ENCODE results near the gene PUS7.
"Not testable (repeated sequence)": the region's sequence is repeated elsewhere in the genome, so short reads cannot be mapped to it uniquely, and the experiment has no call there.

The PUS7 gene

GRCh38 chr7:105448181-105448580 lies 73.9 kb downstream of the PUS7 start:
- DNase-seq (ENCODE audit: low read depth in 2 of 2) = no peak

GRCh38 chr7:105444342-105444987 lies 77.6 kb downstream of the PUS7 start:
- DNase-seq (ENCODE audit: low read depth in 2 of 2) = no peak

- DNase-seq (ENCODE audit: low read depth in 2 of 2) = not testable (repeated sequence)
Observed at GRCh38 chr7:105442214-105442613, 79.9 kb downstream of the PUS7 start.

- DNase-seq (ENCODE audit: low read depth in 2 of 2) = peak; percentile 44 to 49
Observed at GRCh38 chr7:105439174-105439893, 82.7 kb downstream of the PUS7 start.

GRCh38 chr7:105438847-105439173 lies 83.3 kb downstream of the PUS7 start:
- DNase-seq (ENCODE audit: low read depth in 2 of 2) = no peak

GRCh38 chr7:105438254-105438653 lies 83.8 kb downstream of the PUS7 start:
- no peak for DNase-seq (ENCODE audit: low read depth in 2 of 2)

GRCh38 chr7:105437356-105437755 lies 84.7 kb downstream of the PUS7 start:
- DNase-seq (ENCODE audit: low read depth in 2 of 2) = not testable (repeated sequence)

- DNase-seq (ENCODE audit: low read depth in 2 of 2) = peak; percentile 76 to 79
Observed at GRCh38 chr7:105429746-105430612, 92.1 kb downstream of the PUS7 start.

- no peak for DNase-seq (ENCODE audit: low read depth in 2 of 2)
Observed at GRCh38 chr7:105426606-105427146, 95.4 kb downstream of the PUS7 start.

- DNase-seq (ENCODE audit: low read depth in 2 of 2) = no peak
Observed at GRCh38 chr7:105423987-105424386, 98.1 kb downstream of the PUS7 start.

GRCh38 chr7:105413887-105414437 lies 108.1 kb downstream of the PUS7 start:
- no peak for DNase-seq (ENCODE audit: low read depth in 2 of 2)

- DNase-seq (ENCODE audit: low read depth in 2 of 2) = not testable (repeated sequence)
Observed at GRCh38 chr7:105410774-105411173, 111.3 kb downstream of the PUS7 start.

GRCh38 chr7:105409775-105410174 lies 112.3 kb downstream of the PUS7 start:
- DNase-seq (ENCODE audit: low read depth in 2 of 2) = not testable (repeated sequence)

GRCh38 chr7:105408791-105409410 lies 113.2 kb downstream of the PUS7 start:
- no peak for DNase-seq (ENCODE audit: low read depth in 2 of 2)

All from fibroblast of skin of left biceps (primary cell).